D341Med (cell line): ENCODE results near the gene SIKE1.
"Not testable (repeated sequence)": the region's sequence is repeated elsewhere in the genome, so short reads cannot be mapped to it uniquely, and the experiment has no call there.

ENCODE experiments used
- DNase-seq: peaks from one replicate; pipeline ENCODE4 v3.0.0; 2012; ENCODE audit warnings: low spot score

The SIKE1 gene

GRCh38 chr1:114755006-114755931, 25.2 kb downstream of the SIKE1 start:
- DNase-seq, result no peak

- DNase-seq, result not testable (repeated sequence)
Measured at GRCh38 chr1:114753702-114754101, 26.8 kb downstream of the SIKE1 start.

GRCh38 chr1:114753143-114753542, 27.3 kb downstream of the SIKE1 start:
- DNase-seq, result no peak

- no peak for DNase-seq
Measured at GRCh38 chr1:114750780-114751179, 29.7 kb downstream of the SIKE1 start.

GRCh38 chr1:114749835-114750234, 30.6 kb downstream of the SIKE1 start:
- DNase-seq, result no peak

- DNase-seq, result no peak
Measured at GRCh38 chr1:114746450-114747121, 33.9 kb downstream of the SIKE1 start.

GRCh38 chr1:114745291-114745690, 35.2 kb downstream of the SIKE1 start:
- no peak for DNase-seq

GRCh38 chr1:114741963-114742746, 38.3 kb downstream of the SIKE1 start:
- DNase-seq, result no peak

- no peak for DNase-seq
Measured at GRCh38 chr1:114740331-114740730, 40.2 kb downstream of the SIKE1 start.

GRCh38 chr1:114737314-114737849, 43.1 kb downstream of the SIKE1 start:
- DNase-seq, result no peak

GRCh38 chr1:114735479-114735878, 45.0 kb downstream of the SIKE1 start:
- DNase-seq, result no peak

- no peak for DNase-seq
Measured at GRCh38 chr1:114729782-114730181, 50.7 kb downstream of the SIKE1 start.

- DNase-seq, result no peak
Measured at GRCh38 chr1:114728553-114728952, 51.9 kb downstream of the SIKE1 start.

GRCh38 chr1:114725230-114725629, 55.3 kb downstream of the SIKE1 start:
- DNase-seq, result no peak

- no peak for DNase-seq
Measured at GRCh38 chr1:114723915-114724314, 56.6 kb downstream of the SIKE1 start.

- DNase-seq, result no peak
Measured at GRCh38 chr1:114723457-114723856, 57.0 kb downstream of the SIKE1 start.

- no peak for DNase-seq
Measured at GRCh38 chr1:114720492-114720891, 60.0 kb downstream of the SIKE1 start.
